Endothelial cell of umbilical vein (primary cell): ENCODE measurements around the gene TRAPPC12. TPM values are rescaled to one million over a fixed set of nuclear protein-coding genes. Genes with fewer than 3 reads are reported as not detected.

Source experiments
- BruUV-seq: library from RNA; stranded (reverse); fragments of 400-500 nt; replicated peaks from 2 replicates; lab custom pipeline; 2021; lab: Mats Ljungman, UMichigan
- CTCF ChIA-PET: fragments of 300-600, 350-600 bp; sonication (Branson Sonifier 250); formaldehyde crosslinking; loops from one replicate; lab custom pipeline; 2021; ENCODE audit warnings: antibody characterized with exemption, inconsistent platforms; lab: Charles Lee
- POLR2A ChIA-PET: fragments of 300-600, 350-600 bp; sonication (Branson Sonifier 250); formaldehyde crosslinking; loops from one replicate; lab custom pipeline; 2021; ENCODE audit warnings: antibody characterized with exemption, inconsistent platforms; lab: Charles Lee
- DNase-seq: peaks from one replicate; pipeline ENCODE4 v3.0.0-alpha.2; 2011; ENCODE audit warnings: low read depth, low spot score
- FAIRE-seq: peaks from 2 replicates; lab custom pipeline; 2011; peaks lifted over from hg19 to GRCh38; lab: Jason Lieb, UNC
- H2AFZ ChIP-seq: 2 replicates; pipeline ENCODE4 v1.6.0; 2012; ENCODE audit warnings: low read depth, low read length, control low read depth, inconsistent platforms
- H3K27ac ChIP-seq: 2 replicates; pipeline ENCODE4 v1.5.1; 2011; ENCODE audit warnings: low read depth, mild to moderate bottlenecking, control low read depth, low read length, moderate library complexity; ENCODE audit not compliant: insufficient read depth
- H3K27me3 ChIP-seq, 2 experiments: 2 replicates each; pipeline versions ENCODE4 v1.6.0 to v1.6.1; 2011; ENCODE audit warnings: low read length in 2 of 2, mixed read lengths in 1 of 2; ENCODE audit not compliant: control insufficient read depth in 2 of 2, insufficient read depth in 2 of 2
- H3K36me3 ChIP-seq, 2 experiments: 2 replicates in 1 of 2; 3 replicates in 1 of 2; pipeline ENCODE4 v1.5.1; 2011; ENCODE audit warnings: low read length in 2 of 2, mild to moderate bottlenecking in 1 of 2, moderate library complexity in 1 of 2; ENCODE audit not compliant: control insufficient read depth in 2 of 2, insufficient read depth in 2 of 2; ENCODE audit errors: extremely low read depth in 1 of 2
- H3K4me1 ChIP-seq: 3 replicates; pipeline ENCODE4 v1.5.1; 2011; ENCODE audit warnings: mild to moderate bottlenecking, low read length; ENCODE audit not compliant: control insufficient read depth, insufficient read depth; ENCODE audit errors: extremely low read depth
- H3K4me2 ChIP-seq: 2 replicates; pipeline ENCODE4 v1.6.1; 2011; ENCODE audit warnings: low read length, control low read depth, mixed read lengths; ENCODE audit not compliant: insufficient read depth
- H3K4me3 ChIP-seq, 3 experiments: fragments of 200-600 bp in 1 of 3; sonication (generic), shearing (Covaris generic) in 1 of 3; replicated peaks in 1 of 3; 2 replicates each; pipeline ENCODE4 v1.5.1; 2011 to 2016; ENCODE audit warnings: control low read depth in 3 of 3, low read length in 3 of 3, mild to moderate bottlenecking in 2 of 3, inconsistent platforms in 1 of 3, low read depth in 1 of 3, moderate library complexity in 1 of 3; ENCODE audit not compliant: insufficient read depth in 1 of 3
- H3K79me2 ChIP-seq: 2 replicates; pipeline ENCODE4 v1.6.0; 2012; ENCODE audit warnings: low read length, inconsistent platforms; ENCODE audit not compliant: control insufficient read depth, insufficient read depth
- H3K9ac ChIP-seq: replicated peaks from 2 replicates; pipeline ENCODE3; 2011; ENCODE audit warnings: low read length, control low read depth; ENCODE audit not compliant: insufficient read depth; ENCODE audit errors: extremely low read depth
- H3K9me1 ChIP-seq: replicated peaks from 3 replicates; pipeline ENCODE4 v1.6.0; 2011; ENCODE audit warnings: mild to moderate bottlenecking, low read length; ENCODE audit not compliant: control insufficient read depth, insufficient read depth; ENCODE audit errors: extremely low read depth
- H3K9me3 ChIP-seq: replicated peaks from 2 replicates; pipeline ENCODE4 v1.5.1; 2012; ENCODE audit warnings: low read length, inconsistent platforms; ENCODE audit not compliant: control insufficient read depth, insufficient read depth
- H4K20me1 ChIP-seq: replicated peaks from 2 replicates; pipeline ENCODE3; 2011; ENCODE audit warnings: mild to moderate bottlenecking, low read length; ENCODE audit not compliant: control insufficient read depth, insufficient read depth; ENCODE audit errors: extremely low read depth
- EZH2 ChIP-seq: IDR thresholded peaks from 2 replicates; pipeline ENCODE4 v1.6.1; 2012; ENCODE audit warnings: borderline replicate concordance, low read depth, mild to moderate bottlenecking, moderate library complexity, low read length, inconsistent platforms; ENCODE audit not compliant: severe bottlenecking
- FOS ChIP-seq: IDR thresholded peaks from 2 replicates; pipeline ENCODE4 v1.6.1; 2011; ENCODE audit warnings: mild to moderate bottlenecking, low read length, moderate library complexity, borderline replicate concordance; ENCODE audit not compliant: insufficient read depth
- GATA2 ChIP-seq: IDR thresholded peaks from 2 replicates; pipeline ENCODE4 v1.7.0; 2011; ENCODE audit warnings: low read depth, mild to moderate bottlenecking, moderate library complexity, mixed read lengths, low read length; ENCODE audit not compliant: insufficient read length, insufficient read depth
- JUN ChIP-seq: IDR thresholded peaks from 2 replicates; pipeline ENCODE4 v1.6.1; 2011; ENCODE audit warnings: borderline replicate concordance, low read depth; ENCODE audit not compliant: insufficient read length, insufficient read depth
- MAX ChIP-seq: IDR thresholded peaks from 2 replicates; pipeline ENCODE4 v1.6.1; 2011; ENCODE audit not compliant: insufficient read depth, insufficient read length
- MYC ChIP-seq: IDR thresholded peaks from one replicate; pipeline ENCODE4 v1.6.1; 2011; ENCODE audit warnings: mild to moderate bottlenecking, low read depth, low read length
- POLR2A ChIP-seq: IDR thresholded peaks from 2 replicates; pipeline ENCODE4 v1.6.1; 2012; ENCODE audit warnings: low read depth, mild to moderate bottlenecking, control low read depth, low read length
- POLR2AphosphoS5 ChIP-seq: IDR thresholded peaks from 2 replicates; pipeline ENCODE4 v1.6.1; 2012; ENCODE audit warnings: low read depth, mild to moderate bottlenecking, control low read depth, low read length, moderate library complexity; ENCODE audit not compliant: insufficient read depth
- dilution Hi-C: fragments of 300-500 bp; cut with MboI; formaldehyde crosslinking; loops from one replicate; pipeline ENCODE4 v1.15.0; 2019; ENCODE audit warnings: low sequenced_read_pairs; ENCODE audit not compliant: extremely low pct_ligation_motif_present
- intact Hi-C: fragments of 100-400 bp; cut with micrococcal nuclease; formaldehyde crosslinking; loops from one replicate; pipeline ENCODE4 v1.10.0; 2022
- polyA plus RNA-seq, 4 experiments: library from polyadenylated mRNA; depleted of rRNA in 3 of 4; stranded (reverse) in 3 of 4; unstranded in 1 of 4; fragments of >200 nt; gene quantifications; 2 replicates each; pipeline versions ENCODE4 v1.2.1 to v1.2.3, GENCODE V29; 2011 to 2012; ENCODE audit warnings: missing spikeins in 1 of 4
- total RNA-seq: library from RNA; stranded (reverse); gene quantifications from 2 replicates; pipeline ENCODE4 v1.2.3, GENCODE V29; 2021
- TF ChIP-seq, protein P1 (sequence below), 2 donors: IDR thresholded peaks; 1 replicate in 1 of 2; 2 replicates in 1 of 2; pipeline ENCODE4 v1.5.1; 2011; ENCODE audit warnings: low read length in 2 of 2, mild to moderate bottlenecking in 2 of 2, moderate library complexity in 2 of 2, control low read depth in 1 of 2, inconsistent platforms in 1 of 2, low read depth in 1 of 2; ENCODE audit not compliant: insufficient read depth in 1 of 2; ENCODE audit errors: extremely low read depth in 1 of 2

The TRAPPC12 gene
- total and polyA plus RNA-seq, 2 donors (not counting 3 experiments of a cell fraction or from before 2014, with no cell fraction given), result 47.5 to 81.5 TPM

GRCh38 chr2:3426615-3427014 lies 47.1 kb downstream of the TRAPPC12 start:
- no peak overlapping the region for H2AFZ ChIP-seq
- FAIRE-seq (no peak), DNase-seq (no peak)
- no peak overlapping the region for H3K4me2 ChIP-seq
- CTCF ChIA-PET, result interaction anchor here (1.6 kb wide), 1 partner anchor 35 kb away, joined by 8 read pairs; no protein-coding TSS in a partner anchor
- BruUV-seq, result no TSS peak
- H3K27ac ChIP-seq, result no peak overlapping the region
- intact Hi-C loops (no loop called here), dilution Hi-C loops (no loop called here)
- no peaks in the 10 kb centered on the region for H3K9me1 ChIP-seq
- H3K4me1 ChIP-seq, result no peaks in the 10 kb centered on the region
- H4K20me1 ChIP-seq, result no peaks in the 10 kb centered on the region
- no peaks in the 10 kb centered on the region for H3K27me3 ChIP-seq
- POLR2A ChIA-PET, result no interaction called here
- no peaks in the 10 kb centered on the region for H3K9me3 ChIP-seq
- TF ChIP-seq FOS (no peak), POLR2AphosphoS5 (no peak), GATA2 (no peak), MAX (no peak), EZH2 (no peak), POLR2A (no peak), JUN (no peak), MYC (no peak)
- TF ChIP-seq, protein P1, sequence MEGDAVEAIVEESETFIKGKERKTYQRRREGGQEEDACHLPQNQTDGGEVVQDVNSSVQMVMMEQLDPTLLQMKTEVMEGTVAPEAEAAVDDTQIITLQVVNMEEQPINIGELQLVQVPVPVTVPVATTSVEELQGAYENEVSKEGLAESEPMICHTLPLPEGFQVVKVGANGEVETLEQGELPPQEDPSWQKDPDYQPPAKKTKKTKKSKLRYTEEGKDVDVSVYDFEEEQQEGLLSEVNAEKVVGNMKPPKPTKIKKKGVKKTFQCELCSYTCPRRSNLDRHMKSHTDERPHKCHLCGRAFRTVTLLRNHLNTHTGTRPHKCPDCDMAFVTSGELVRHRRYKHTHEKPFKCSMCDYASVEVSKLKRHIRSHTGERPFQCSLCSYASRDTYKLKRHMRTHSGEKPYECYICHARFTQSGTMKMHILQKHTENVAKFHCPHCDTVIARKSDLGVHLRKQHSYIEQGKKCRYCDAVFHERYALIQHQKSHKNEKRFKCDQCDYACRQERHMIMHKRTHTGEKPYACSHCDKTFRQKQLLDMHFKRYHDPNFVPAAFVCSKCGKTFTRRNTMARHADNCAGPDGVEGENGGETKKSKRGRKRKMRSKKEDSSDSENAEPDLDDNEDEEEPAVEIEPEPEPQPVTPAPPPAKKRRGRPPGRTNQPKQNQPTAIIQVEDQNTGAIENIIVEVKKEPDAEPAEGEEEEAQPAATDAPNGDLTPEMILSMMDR (IDR thresholded peaks at IDR 0.05; ENCODE audit: extremely low read depth in 1 of 2, insufficient read depth in 1 of 2, low read depth in 1 of 2, low read length in 2 of 2), result no peak
- H3K79me2 ChIP-seq, result no peaks in the 10 kb centered on the region
- H3K4me3 ChIP-seq, result no peak overlapping the region
- no peak overlapping the region for H3K9ac ChIP-seq
- peaks cover 3 to 19% of the 10 kb centered on the region in 2 experiments for H3K36me3 ChIP-seq
